HepG2 (cell line): ENCODE results near the gene MTR. TPM values are rescaled to one million over a fixed set of nuclear protein-coding genes. Genes with fewer than 3 reads are reported as not detected.

ENCODE experiments used
- FOXJ3 ChIP-seq: sonication (generic); formaldehyde crosslinking; IDR thresholded peaks from 2 replicates; pipeline ENCODE4 v1.4.0; 2020; ENCODE audit warnings: missing genetic modification reagents, mild to moderate bottlenecking, borderline replicate concordance
- NR1H2 ChIP-seq: sonication (generic); formaldehyde crosslinking; IDR thresholded peaks from 2 replicates; pipeline ENCODE4 v1.8.1; 2022; ENCODE audit warnings: low read depth, missing genetic modification reagents, borderline replicate concordance
- PPARG ChIP-seq: conservative IDR thresholded peaks from 2 replicates; pipeline ENCODE4 v1.6.1; 2016; ENCODE audit warnings: missing biosample characterization, missing genetic modification reagents
- PRPF4 ChIP-seq: fragments of 200-400 bp; formaldehyde crosslinking; IDR thresholded peaks from 2 replicates; pipeline ENCODE4 v1.6.1; 2016; ENCODE audit warnings: low read length, low read depth; ENCODE audit not compliant: poor library complexity, severe bottlenecking
- UBTF ChIP-seq: sonication (generic); formaldehyde crosslinking; IDR thresholded peaks from 2 replicates; pipeline ENCODE4 v1.4.0; 2020; ENCODE audit warnings: mild to moderate bottlenecking, missing genetic modification reagents
- ZBED4 ChIP-seq: sonication (generic); formaldehyde crosslinking; IDR thresholded peaks from 2 replicates; pipeline ENCODE4 v1.4.0; 2020; ENCODE audit warnings: missing genetic modification reagents, borderline replicate concordance
- ZIK1 ChIP-seq: sonication (generic); formaldehyde crosslinking; IDR thresholded peaks from 2 replicates; pipeline ENCODE4 v1.5.0; 2020; ENCODE audit warnings: mild to moderate bottlenecking, low read depth, missing genetic modification reagents, borderline replicate concordance
- ZNF335 ChIP-seq: sonication (generic); formaldehyde crosslinking; IDR thresholded peaks from 2 replicates; pipeline ENCODE4 v1.4.0; 2020; ENCODE audit warnings: missing genetic modification reagents
- ZNF543 ChIP-seq: sonication (generic); formaldehyde crosslinking; IDR thresholded peaks from 2 replicates; pipeline ENCODE4 v1.4.0; 2020; ENCODE audit warnings: mild to moderate bottlenecking, missing genetic modification reagents
- ZNF563 ChIP-seq: sonication (generic); formaldehyde crosslinking; IDR thresholded peaks from 2 replicates; pipeline ENCODE4 v1.8.0; 2022; ENCODE audit warnings: mild to moderate bottlenecking, moderate library complexity, missing genetic modification reagents
- polyA plus RNA-seq, 8 experiments: library from polyadenylated mRNA; depleted of rRNA in 3 of 8; stranded (reverse) in 7 of 8; unstranded in 1 of 8; fragments of >200 nt; fragmentation: Illumina TruSeq in 4 of 8; extraction: Trizol in 4 of 8; gene quantifications; 2 replicates each; pipeline versions ENCODE4 v1.2.1 to v1.2.3, GENCODE V29; 2011 to 2016; ENCODE audit warnings: low read depth in 4 of 8, missing spikeins in 1 of 8, mixed read lengths in 1 of 8; ENCODE audit not compliant: insufficient read depth in 1 of 8
- total RNA-seq, 5 experiments: library from RNA; depleted of rRNA; stranded (reverse); fragments of >200 nt; fragmentation: Illumina TruSeq; extraction: Trizol; gene quantifications; 2 replicates each; pipeline ENCODE4 v1.2.3, GENCODE V29; 2016; ENCODE audit warnings: low read depth in 1 of 5
- TF ChIP-seq, protein P1 (sequence below): sonication (generic); formaldehyde crosslinking; IDR thresholded peaks from 2 replicates; pipeline ENCODE4 v1.9.0; 2021; ENCODE audit warnings: mild to moderate bottlenecking, missing genetic modification reagents
- TF ChIP-seq, protein P2 (sequence below): sonication (generic); formaldehyde crosslinking; IDR thresholded peaks from 2 replicates; pipeline ENCODE4 v1.5.0; 2020; ENCODE audit warnings: mild to moderate bottlenecking, missing genetic modification reagents, borderline replicate concordance

The MTR gene
- total and polyA plus RNA-seq, 2 of the 13 experiments (the other 11 are each of a cell fraction or from before 2014, with no cell fraction given) = 16.3 to 36.1 TPM

DNA sequence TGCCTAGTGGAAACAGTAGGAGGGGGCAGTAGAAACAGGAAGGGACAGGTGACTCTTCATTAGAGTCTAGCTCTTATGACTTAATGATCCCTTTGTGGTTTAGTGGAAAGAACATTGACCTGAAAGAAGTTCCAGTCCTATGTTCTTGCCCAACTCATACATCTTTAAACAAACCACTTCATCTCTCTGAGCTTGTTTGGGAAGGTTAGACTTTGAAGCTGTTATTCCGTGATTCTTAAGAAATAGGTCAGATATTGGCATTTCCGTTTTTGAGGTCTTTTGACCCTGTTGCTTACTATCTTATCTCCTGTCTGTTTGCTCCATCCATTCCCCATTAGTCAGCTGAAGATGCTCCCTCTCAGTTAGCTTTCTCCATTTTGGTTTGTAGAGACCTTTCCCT lies 38.5 kb downstream of the MTR start (continued):
- TF ChIP-seq ZBED4 (no peak), FOXJ3 (CRISPR knock-in tag) (0 out of 2 replicates have a peak, but pooled peaks have one; percentile 18), NR1H2 (CRISPR knock-in tag) (no peak), ZNF563 (CRISPR knock-in tag) (no peak), ZNF543 (CRISPR knock-in tag) (no peak), ZNF335 (CRISPR knock-in tag) (no peak), PRPF4 (no peak), UBTF (CRISPR knock-in tag) (no peak), PPARG (CRISPR knock-in tag) (no peak), ZIK1 (CRISPR knock-in tag) (no peak)
- TF ChIP-seq, protein P1, sequence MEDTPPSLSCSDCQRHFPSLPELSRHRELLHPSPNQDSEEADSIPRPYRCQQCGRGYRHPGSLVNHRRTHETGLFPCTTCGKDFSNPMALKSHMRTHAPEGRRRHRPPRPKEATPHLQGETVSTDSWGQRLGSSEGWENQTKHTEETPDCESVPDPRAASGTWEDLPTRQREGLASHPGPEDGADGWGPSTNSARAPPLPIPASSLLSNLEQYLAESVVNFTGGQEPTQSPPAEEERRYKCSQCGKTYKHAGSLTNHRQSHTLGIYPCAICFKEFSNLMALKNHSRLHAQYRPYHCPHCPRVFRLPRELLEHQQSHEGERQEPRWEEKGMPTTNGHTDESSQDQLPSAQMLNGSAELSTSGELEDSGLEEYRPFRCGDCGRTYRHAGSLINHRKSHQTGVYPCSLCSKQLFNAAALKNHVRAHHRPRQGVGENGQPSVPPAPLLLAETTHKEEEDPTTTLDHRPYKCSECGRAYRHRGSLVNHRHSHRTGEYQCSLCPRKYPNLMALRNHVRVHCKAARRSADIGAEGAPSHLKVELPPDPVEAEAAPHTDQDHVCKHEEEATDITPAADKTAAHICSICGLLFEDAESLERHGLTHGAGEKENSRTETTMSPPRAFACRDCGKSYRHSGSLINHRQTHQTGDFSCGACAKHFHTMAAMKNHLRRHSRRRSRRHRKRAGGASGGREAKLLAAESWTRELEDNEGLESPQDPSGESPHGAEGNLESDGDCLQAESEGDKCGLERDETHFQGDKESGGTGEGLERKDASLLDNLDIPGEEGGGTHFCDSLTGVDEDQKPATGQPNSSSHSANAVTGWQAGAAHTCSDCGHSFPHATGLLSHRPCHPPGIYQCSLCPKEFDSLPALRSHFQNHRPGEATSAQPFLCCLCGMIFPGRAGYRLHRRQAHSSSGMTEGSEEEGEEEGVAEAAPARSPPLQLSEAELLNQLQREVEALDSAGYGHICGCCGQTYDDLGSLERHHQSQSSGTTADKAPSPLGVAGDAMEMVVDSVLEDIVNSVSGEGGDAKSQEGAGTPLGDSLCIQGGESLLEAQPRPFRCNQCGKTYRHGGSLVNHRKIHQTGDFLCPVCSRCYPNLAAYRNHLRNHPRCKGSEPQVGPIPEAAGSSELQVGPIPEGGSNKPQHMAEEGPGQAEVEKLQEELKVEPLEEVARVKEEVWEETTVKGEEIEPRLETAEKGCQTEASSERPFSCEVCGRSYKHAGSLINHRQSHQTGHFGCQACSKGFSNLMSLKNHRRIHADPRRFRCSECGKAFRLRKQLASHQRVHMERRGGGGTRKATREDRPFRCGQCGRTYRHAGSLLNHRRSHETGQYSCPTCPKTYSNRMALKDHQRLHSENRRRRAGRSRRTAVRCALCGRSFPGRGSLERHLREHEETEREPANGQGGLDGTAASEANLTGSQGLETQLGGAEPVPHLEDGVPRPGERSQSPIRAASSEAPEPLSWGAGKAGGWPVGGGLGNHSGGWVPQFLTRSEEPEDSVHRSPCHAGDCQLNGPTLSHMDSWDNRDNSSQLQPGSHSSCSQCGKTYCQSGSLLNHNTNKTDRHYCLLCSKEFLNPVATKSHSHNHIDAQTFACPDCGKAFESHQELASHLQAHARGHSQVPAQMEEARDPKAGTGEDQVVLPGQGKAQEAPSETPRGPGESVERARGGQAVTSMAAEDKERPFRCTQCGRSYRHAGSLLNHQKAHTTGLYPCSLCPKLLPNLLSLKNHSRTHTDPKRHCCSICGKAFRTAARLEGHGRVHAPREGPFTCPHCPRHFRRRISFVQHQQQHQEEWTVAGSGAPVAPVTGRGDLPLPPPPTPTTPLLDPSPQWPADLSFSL = no peak
- TF ChIP-seq, protein P2, sequence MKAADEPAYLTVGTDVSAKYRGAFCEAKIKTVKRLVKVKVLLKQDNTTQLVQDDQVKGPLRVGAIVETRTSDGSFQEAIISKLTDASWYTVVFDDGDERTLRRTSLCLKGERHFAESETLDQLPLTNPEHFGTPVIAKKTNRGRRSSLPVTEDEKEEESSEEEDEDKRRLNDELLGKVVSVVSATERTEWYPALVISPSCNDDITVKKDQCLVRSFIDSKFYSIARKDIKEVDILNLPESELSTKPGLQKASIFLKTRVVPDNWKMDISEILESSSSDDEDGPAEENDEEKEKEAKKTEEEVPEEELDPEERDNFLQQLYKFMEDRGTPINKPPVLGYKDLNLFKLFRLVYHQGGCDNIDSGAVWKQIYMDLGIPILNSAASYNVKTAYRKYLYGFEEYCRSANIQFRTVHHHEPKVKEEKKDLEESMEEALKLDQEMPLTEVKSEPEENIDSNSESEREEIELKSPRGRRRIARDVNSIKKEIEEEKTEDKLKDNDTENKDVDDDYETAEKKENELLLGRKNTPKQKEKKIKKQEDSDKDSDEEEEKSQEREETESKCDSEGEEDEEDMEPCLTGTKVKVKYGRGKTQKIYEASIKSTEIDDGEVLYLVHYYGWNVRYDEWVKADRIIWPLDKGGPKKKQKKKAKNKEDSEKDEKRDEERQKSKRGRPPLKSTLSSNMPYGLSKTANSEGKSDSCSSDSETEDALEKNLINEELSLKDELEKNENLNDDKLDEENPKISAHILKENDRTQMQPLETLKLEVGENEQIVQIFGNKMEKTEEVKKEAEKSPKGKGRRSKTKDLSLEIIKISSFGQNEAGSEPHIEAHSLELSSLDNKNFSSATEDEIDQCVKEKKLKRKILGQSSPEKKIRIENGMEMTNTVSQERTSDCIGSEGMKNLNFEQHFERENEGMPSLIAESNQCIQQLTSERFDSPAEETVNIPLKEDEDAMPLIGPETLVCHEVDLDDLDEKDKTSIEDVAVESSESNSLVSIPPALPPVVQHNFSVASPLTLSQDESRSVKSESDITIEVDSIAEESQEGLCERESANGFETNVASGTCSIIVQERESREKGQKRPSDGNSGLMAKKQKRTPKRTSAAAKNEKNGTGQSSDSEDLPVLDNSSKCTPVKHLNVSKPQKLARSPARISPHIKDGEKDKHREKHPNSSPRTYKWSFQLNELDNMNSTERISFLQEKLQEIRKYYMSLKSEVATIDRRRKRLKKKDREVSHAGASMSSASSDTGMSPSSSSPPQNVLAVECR (CRISPR knock-in tag) = no peak
